ENCODE data around the gene PARD3. TPM values are rescaled to one million over a fixed set of nuclear protein-coding genes. Genes with fewer than 3 reads are reported as not detected.

PARD3 gene
- polyA plus RNA-seq, 1 donor from 2014 or later = 12.4 TPM

- H3F3A ChIP-seq (ENCODE audit: insufficient read depth, low read length, poor library complexity, severe bottlenecking) = no peaks in the 10 kb centered on the region
- no peaks in the 10 kb centered on the region for H3K27me3 ChIP-seq (ENCODE audit: insufficient read depth, low read depth, low read length)
- H3K4me3 ChIP-seq (ENCODE audit: low read length) = no peak overlapping the region
- no peaks in the 10 kb centered on the region for H3K79me2 ChIP-seq (replicated peaks; ENCODE audit: insufficient read depth, low read length)
- no peak overlapping the region for H2AFZ ChIP-seq (ENCODE audit: low read depth, low read length)
- H3K27ac ChIP-seq (ENCODE audit: low read length) = no peak overlapping the region
- TF ChIP-seq EP300 (conservative IDR thresholded peaks at IDR 0.05; ENCODE audit: poor library complexity, severe bottlenecking) = no peak
- TF ChIP-seq RAD21 (conservative IDR thresholded peaks at IDR 0.05) = no peak
- TF ChIP-seq MXI1 (conservative IDR thresholded peaks at IDR 0.05; ENCODE audit: poor library complexity, severe bottlenecking) = no peak
- no peak for TF ChIP-seq POLR2AphosphoS5 (IDR thresholded peaks at IDR 0.05)
- no peak for TF ChIP-seq TAF1 (IDR thresholded peaks at IDR 0.05; ENCODE audit: low read depth)
- TF ChIP-seq SMC3 (conservative IDR thresholded peaks at IDR 0.05; ENCODE audit: poor library complexity) = no peak
- no peak for TF ChIP-seq REST (IDR thresholded peaks at IDR 0.05; ENCODE audit: borderline replicate concordance)
- TF ChIP-seq CTCF (IDR thresholded peaks at IDR 0.05; ENCODE audit: poor library complexity, severe bottlenecking) = no peak
- no peak for TF ChIP-seq EZH2 (IDR thresholded peaks at IDR 0.05; ENCODE audit: borderline replicate concordance, insufficient read depth, low read length, poor library complexity, severe bottlenecking)
- no peaks in the 10 kb centered on the region for H3K9me2 ChIP-seq (ENCODE audit: insufficient read depth, low read length)
- no peaks in the 10 kb centered on the region for H3K36me3 ChIP-seq (ENCODE audit: insufficient read depth, low read length)
- no peak overlapping the region for H3K9ac ChIP-seq (ENCODE audit: low read length)
- no peaks in the 10 kb centered on the region for H4K20me1 ChIP-seq (ENCODE audit: insufficient read depth)
- H3K9me3 ChIP-seq (ENCODE audit: low read length) = no peaks in the 10 kb centered on the region
- no peak overlapping the region for H3K4me2 ChIP-seq (ENCODE audit: low read length)
These were observed 633.4 kb downstream of the PARD3 start for GRCh38 chr10:34181553-34182300.

GRCh38 chr10:34180749-34181148 lies 634.3 kb downstream of the PARD3 start:
- H3K4me3 ChIP-seq (ENCODE audit: low read length) = no peak overlapping the region
- no peak overlapping the region for H3K9ac ChIP-seq (ENCODE audit: low read length)
- TF ChIP-seq EP300 (conservative IDR thresholded peaks at IDR 0.05; ENCODE audit: poor library complexity, severe bottlenecking) (no peak), POLR2AphosphoS5 (IDR thresholded peaks at IDR 0.05) (no peak), RAD21 (conservative IDR thresholded peaks at IDR 0.05) (no peak), MXI1 (conservative IDR thresholded peaks at IDR 0.05; ENCODE audit: poor library complexity, severe bottlenecking) (no peak)
- no peak overlapping the region for H3K27ac ChIP-seq (ENCODE audit: low read length)
- H2AFZ ChIP-seq (ENCODE audit: low read depth, low read length) = no peak overlapping the region
- no peaks in the 10 kb centered on the region for H3K36me3 ChIP-seq (ENCODE audit: insufficient read depth, low read length)
- H3K27me3 ChIP-seq (ENCODE audit: insufficient read depth, low read depth, low read length) = no peaks in the 10 kb centered on the region
- no peaks in the 10 kb centered on the region for H4K20me1 ChIP-seq (ENCODE audit: insufficient read depth)
- no peaks in the 10 kb centered on the region for H3K9me2 ChIP-seq (ENCODE audit: insufficient read depth, low read length)
- no peaks in the 10 kb centered on the region for H3F3A ChIP-seq (ENCODE audit: insufficient read depth, low read length, poor library complexity, severe bottlenecking)
- no peaks in the 10 kb centered on the region for H3K79me2 ChIP-seq (replicated peaks; ENCODE audit: insufficient read depth, low read length)
- H3K4me2 ChIP-seq (ENCODE audit: low read length) = no peak overlapping the region
- H3K9me3 ChIP-seq (ENCODE audit: low read length) = no peaks in the 10 kb centered on the region
